ENCODE data around the gene VPS26C. TPM values are rescaled to one million over a fixed set of nuclear protein-coding genes. Genes with fewer than 3 reads are reported as not detected.

The VPS26C gene
- total RNA-seq, 2 donors from 2014 or later = 48.1 to 60.7 TPM

DNA sequence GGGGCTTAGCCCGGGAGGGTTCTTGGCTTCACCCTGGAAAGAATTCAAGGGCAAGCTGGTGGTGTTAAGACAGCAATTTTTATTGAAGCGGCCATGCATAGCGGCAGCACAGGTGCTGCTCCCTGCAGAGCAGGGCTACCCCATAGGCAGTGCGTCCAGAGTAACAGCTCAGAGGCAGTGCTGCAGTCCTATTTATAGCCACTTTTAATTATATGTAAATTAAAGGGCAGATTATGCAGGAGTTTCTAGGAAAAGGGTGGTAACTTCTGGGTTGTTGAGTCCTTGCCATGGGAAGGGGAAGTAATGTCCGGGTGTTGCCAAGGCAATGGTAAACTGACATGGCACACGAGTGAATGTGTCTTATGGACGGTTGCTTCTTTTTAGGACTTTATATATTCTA is 57.0 kb downstream of the VPS26C start:
- no peaks in the 10 kb centered on the region for H3K4me1 ChIP-seq
- H3K9ac ChIP-seq (ENCODE audit: low read depth in 2 of 2, low read length in 2 of 2) = no peak overlapping the region
- H3K9me3 ChIP-seq = no peaks in the 10 kb centered on the region
- H3K4me3 ChIP-seq = no peak overlapping the region
- intact Hi-C loops (cut with DNase I) = no loop called here
- no peak overlapping the region for H3K27ac ChIP-seq
- H3K27me3 ChIP-seq = no peaks in the 10 kb centered on the region
- DNase-seq = no peak
- TF ChIP-seq CTCF (IDR thresholded peaks at IDR 0.05) = no peak
- no peaks in the 10 kb centered on the region for H3K36me3 ChIP-seq

DNA sequence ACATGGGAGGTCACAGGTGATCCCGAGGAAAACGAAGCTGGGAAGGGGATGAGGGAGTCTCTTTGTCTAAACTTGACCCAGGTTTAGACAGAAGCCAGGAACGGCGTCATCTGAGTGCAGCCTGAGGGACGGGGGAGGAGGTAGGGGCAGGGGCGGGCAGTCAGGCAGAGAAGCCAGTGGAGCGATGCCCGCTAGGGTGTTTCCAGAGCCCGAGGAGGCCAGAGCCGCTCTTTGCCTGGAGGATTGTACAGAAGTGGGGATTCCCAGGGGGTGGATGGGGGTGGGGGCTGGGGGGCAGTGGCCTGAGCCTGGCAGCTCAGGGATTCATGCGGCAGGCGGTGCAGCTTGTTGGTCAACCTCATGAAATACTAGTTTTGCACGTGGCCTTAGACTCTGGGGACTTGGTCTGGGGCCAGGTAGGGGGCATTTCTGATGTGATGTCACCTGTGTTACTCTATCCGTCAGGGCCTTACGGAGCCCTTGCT is 58.4 kb downstream of the VPS26C start:
- no peak for DNase-seq
- Histone ChIP-seq H3K36me3 (no peaks in the 10 kb centered on the region), H3K4me3 (no peak overlapping the region), H3K4me1 (no peaks in the 10 kb centered on the region), H3K27me3 (no peaks in the 10 kb centered on the region), H3K27ac (no peak overlapping the region), H3K9me3 (no peaks in the 10 kb centered on the region), H3K9ac (ENCODE audit: low read depth in 2 of 2, low read length in 2 of 2) (no peak overlapping the region)
- intact Hi-C loops (cut with DNase I) = no loop called here
- TF ChIP-seq CTCF (IDR thresholded peaks at IDR 0.05) = no peak

- Histone ChIP-seq H3K9me3 (no peaks in the 10 kb centered on the region), H3K4me1 (no peaks in the 10 kb centered on the region), H3K4me3 (no peak overlapping the region), H3K36me3 (no peaks in the 10 kb centered on the region), H3K27me3 (no peaks in the 10 kb centered on the region), H3K9ac (ENCODE audit: low read depth in 2 of 2, low read length in 2 of 2) (peak overlapping the region in 1 of 2 donors; percentile 3), H3K27ac (no peak overlapping the region)
- intact Hi-C loops (cut with DNase I) = no loop called here
- TF ChIP-seq CTCF (IDR thresholded peaks at IDR 0.05) = no peak
- no peak for DNase-seq
These were observed 58.9 kb downstream of the VPS26C start for GRCh38 chr21:37208056-37208721.

- no peak for DNase-seq
- no peaks in the 10 kb centered on the region for H3K27me3 ChIP-seq
- H3K36me3 ChIP-seq = no peaks in the 10 kb centered on the region
- H3K4me3 ChIP-seq = no peak overlapping the region
- H3K4me1 ChIP-seq = no peaks in the 10 kb centered on the region
- H3K27ac ChIP-seq = no peak overlapping the region
- intact Hi-C loops (cut with DNase I) = no loop called here
- TF ChIP-seq CTCF (IDR thresholded peaks at IDR 0.05) = no peak
- H3K9ac ChIP-seq (ENCODE audit: low read depth in 2 of 2, low read length in 2 of 2) = peak overlapping the region in 1 of 2 donors; percentile 7
- H3K9me3 ChIP-seq = no peaks in the 10 kb centered on the region
These were observed 59.6 kb downstream of the VPS26C start for GRCh38 chr21:37207441-37208009.

DNA sequence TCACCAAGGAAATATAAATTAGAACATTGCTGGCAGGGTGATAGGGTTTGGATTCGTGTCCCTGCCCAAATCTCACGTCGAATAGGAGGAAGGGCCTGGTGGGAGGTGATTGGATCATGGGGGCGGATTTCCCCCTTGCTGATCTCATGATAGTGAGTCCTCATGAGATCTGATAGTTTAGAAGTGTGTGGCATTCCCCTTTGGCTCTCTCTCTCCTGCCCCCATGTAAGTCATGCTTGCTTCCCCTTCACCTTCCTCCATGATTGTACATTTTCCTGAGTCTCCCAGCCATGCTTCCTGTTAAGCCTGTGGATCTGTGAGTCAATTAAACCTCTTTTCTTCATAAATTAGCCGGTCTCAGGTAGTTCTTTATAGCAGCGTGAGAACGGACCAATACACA is 60.6 kb downstream of the VPS26C start:
- Histone ChIP-seq H3K27ac (no peak overlapping the region), H3K9me3 (no peaks in the 10 kb centered on the region), H3K27me3 (no peaks in the 10 kb centered on the region), H3K9ac (ENCODE audit: low read depth in 2 of 2, low read length in 2 of 2) (no peak overlapping the region), H3K36me3 (no peaks in the 10 kb centered on the region), H3K4me1 (no peaks in the 10 kb centered on the region), H3K4me3 (no peak overlapping the region)
- intact Hi-C loops (cut with DNase I) = no loop called here
- no peak for DNase-seq
- no peak for TF ChIP-seq CTCF (IDR thresholded peaks at IDR 0.05)

All from colonic mucosa (tissue), 4 donors.